ENCODE measurements around the gene ATXN7L3.
"Not testable (repeated sequence)": the region's sequence is repeated elsewhere in the genome, so short reads cannot be mapped to it uniquely, and the experiment has no call there.

The ATXN7L3 gene

GRCh38 chr17:44174427-44174826, 25.3 kb downstream of the ATXN7L3 start:
- ATAC-seq (no peak), DNase-seq (no peak)

- ATAC-seq (peak; percentile 15), DNase-seq (no peak)
These were observed 27.7 kb downstream of the ATXN7L3 start for GRCh38 chr17:44171931-44172455.

DNA sequence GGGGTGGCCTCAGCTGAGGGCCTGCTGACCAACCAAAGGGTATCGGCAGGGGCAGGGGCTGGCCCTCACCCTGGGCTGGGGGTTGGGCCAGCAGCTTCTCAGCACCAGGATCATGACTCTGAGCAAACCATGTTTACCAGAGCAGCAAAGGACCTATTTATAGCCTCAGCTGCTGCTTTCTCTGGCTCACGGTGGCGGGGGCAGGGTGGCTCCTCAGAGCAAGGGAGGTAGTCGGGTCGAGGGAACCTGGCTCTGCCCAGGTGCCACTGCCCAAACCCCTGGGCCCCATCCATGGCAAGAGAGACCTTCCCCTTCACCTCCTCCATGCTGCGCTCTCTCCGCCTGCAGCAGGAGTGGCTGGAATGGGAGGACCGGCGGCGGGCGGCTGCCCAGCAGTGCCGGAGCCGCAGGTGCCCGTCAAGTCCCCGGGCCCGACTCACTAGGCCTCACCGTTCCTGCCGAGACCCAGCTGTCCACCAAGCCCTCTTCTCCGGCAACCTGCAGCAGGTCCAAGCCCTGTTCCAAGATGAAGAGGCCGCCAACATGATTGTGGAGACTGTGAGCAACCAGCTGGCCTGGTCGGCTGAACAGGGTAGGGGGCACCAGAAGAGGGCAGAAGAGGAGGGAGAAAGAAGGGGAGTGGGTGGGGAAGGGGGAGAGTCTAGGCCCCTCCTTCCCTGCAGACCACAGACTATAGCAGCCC, 29.0 kb downstream of the ATXN7L3 start, which contains the start of gene ASB16:
Gene ASB16 (plus strand): TSS at position 206 of the 703 bp plus-strand sequence. CDS start 86 bp downstream, at position 292.
- DNase-seq (no peak), ATAC-seq (no peak)

DNA sequence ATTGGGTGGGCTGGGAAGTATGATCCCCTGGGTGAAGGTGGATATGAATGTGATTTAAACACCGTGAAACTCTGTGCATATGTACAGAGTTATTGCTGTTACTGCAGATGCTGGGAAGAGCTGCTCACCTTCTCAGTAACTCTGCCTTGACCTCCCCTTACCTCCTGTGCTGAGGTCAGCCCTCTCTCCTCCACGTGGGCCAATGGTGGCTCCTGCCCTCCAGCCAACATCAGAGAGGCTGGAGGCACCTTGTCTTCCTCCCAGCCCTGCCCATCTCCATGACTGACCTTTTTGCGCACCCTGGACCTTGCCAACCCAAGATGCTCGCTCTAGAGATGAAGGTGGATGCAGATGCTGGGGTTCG, 29.6 kb downstream of the ATXN7L3 start:
- DNase-seq (no peak), ATAC-seq (no peak)

DNA sequence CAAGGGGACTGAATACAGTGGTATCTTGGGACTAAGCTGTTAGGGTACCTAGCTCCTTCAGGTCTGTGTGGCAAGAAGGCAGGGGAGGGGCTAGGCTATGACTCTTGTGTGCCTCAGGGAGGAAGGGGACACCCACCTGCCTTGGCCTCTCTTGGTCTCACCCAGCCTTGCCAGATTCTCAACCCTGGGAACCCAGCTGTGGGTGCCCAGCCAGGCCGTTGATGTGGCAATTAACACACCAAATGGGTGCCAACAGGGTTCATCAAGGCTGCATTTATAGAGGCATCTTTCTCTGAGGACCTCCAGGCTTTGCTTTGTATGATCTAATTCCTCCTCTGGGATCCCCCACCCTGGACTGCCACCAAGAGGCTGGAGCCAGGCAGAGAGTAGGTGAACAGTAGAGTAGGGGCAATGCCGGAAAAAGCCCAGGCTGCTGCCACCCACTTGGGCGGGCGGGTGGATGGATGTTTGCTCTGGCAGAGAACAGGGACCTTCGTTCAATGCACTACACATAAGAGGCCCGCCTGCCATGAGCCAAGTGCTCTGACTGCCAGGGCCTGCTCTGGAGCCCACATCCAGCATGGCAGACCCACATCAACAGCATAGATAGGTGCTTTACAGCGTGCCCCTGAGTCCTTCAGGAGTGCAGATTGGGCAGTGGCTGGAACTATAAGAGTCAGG, 32.4 kb downstream of the ATXN7L3 start:
- DNase-seq (no peak), ATAC-seq (no peak)

DNA sequence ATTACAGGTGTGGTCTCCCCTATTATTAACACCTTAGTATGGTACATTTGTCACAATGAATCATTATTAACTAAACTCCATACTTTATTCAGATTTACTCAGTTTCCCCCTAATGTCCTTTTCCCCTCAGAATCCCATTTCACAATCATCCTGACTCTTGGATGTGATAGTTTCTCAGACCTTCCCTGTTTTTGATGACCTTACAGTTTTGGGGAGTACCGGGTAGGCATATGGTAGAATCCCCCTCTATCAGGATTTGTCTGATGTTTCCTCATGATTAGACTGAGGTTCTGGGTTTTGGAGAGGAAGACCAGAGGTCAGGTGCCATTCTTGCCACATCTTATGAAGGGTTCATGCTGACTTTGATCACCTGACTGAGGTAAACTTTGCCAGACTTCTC, 35.2 kb downstream of the ATXN7L3 start:
- ATAC-seq (no peak), DNase-seq (no peak)

DNA sequence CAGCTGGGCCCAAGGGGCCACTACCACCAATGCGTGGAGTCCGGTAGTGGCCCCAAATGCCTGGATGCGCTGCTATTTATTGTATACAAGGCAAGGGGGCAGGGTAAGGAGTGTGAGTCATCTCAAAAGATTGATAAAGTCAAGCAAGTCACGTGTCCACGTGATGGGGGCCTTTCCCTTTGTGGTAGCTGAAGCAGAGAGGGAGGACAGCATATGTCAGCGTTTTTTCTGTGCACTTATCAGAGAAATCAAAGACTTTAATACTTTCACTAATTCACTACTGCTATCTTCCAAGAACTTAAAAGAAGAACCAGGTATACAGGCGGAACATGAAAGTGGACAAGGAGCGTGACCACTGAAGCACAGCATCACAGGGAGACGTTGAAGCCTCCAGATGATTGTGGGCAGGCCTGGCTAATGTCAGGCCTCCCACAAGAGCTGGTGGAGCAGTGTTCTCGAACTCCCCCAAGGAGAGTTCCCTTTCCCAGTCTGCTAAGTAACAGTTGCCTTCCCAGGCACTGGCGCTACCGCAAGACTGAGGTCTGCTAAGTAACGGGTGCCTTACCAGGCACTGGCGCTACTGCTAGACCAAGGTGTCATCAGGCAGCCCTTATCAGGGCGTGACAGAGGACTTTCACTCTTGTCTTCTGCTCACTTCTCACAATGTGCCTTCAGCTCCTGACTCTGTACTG, 40.0 kb downstream of the ATXN7L3 start:
- ATAC-seq = no peak
- DNase-seq = no peak

DNA sequence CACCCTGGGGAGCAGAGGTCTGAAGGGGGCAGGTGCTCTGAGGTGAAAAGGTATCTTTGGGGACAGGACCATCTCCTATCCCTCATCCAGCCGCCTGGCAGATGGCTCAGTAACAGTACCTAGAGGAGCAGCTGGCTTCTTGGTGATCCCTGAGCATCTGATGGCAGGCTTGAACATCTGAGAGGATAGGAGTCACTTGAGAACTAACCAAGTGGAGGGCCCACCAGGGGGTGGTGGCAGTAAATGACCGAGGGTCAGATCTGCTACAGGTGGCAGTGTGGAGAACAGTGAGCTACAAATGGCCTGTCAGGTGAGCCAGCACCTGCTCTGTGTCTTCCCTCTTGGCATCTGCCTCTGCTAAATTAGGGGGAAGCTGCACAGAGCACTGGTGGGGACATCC, 44.2 kb downstream of the ATXN7L3 start:
- no peak for ATAC-seq
- no peak for DNase-seq

DNA sequence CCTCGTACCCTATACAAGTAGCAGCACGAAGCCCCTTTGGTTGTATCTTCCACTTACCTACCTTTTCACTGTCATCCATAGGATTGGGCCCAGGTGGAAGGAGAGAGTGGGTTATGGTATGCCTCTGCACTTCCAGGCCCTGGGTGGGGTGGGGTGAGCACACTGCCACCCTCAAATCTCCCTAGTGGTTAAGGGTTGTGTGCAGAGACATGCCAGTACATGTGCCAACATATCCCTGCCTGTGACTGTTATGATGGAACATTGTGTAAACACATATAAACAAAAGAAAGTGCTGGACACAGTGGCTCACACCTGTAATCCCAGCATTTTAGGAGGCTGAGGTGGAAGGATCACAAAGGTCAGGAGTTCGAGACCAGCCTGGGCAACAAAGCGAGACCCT, 46.8 kb downstream of the ATXN7L3 start:
- no peak for DNase-seq
- no peak for ATAC-seq

GRCh38 chr17:44149750-44150329, 49.8 kb downstream of the ATXN7L3 start:
- ATAC-seq = no peak
- no peak for DNase-seq

GRCh38 chr17:44149066-44149465, 50.6 kb downstream of the ATXN7L3 start:
- not testable (repeated sequence) for ATAC-seq, DNase-seq

DNA sequence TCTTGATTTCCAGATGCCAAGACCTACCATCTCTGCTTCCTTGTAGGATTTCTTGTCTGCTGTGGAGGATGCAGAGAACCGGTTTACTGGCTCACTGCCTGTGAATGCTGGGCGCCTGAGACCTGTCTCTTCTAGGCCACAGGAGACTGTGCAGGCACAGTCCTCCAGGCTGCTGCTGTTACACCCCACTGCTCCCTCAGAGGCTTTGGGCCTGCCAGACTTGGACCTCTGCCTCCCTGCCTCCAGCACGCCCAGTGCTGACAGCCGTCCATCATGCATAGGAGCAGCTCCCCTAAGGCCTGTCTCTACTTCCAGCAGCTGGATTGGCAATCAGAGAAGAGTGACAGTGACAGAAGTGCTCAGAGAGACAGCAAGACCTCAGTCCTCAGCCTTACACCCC, 51.9 kb downstream of the ATXN7L3 start:
- peak; percentile 23 for ATAC-seq
- no peak for DNase-seq

- ATAC-seq (no peak), DNase-seq (no peak)
These were observed 53.0 kb downstream of the ATXN7L3 start for GRCh38 chr17:44146375-44147346.

DNA sequence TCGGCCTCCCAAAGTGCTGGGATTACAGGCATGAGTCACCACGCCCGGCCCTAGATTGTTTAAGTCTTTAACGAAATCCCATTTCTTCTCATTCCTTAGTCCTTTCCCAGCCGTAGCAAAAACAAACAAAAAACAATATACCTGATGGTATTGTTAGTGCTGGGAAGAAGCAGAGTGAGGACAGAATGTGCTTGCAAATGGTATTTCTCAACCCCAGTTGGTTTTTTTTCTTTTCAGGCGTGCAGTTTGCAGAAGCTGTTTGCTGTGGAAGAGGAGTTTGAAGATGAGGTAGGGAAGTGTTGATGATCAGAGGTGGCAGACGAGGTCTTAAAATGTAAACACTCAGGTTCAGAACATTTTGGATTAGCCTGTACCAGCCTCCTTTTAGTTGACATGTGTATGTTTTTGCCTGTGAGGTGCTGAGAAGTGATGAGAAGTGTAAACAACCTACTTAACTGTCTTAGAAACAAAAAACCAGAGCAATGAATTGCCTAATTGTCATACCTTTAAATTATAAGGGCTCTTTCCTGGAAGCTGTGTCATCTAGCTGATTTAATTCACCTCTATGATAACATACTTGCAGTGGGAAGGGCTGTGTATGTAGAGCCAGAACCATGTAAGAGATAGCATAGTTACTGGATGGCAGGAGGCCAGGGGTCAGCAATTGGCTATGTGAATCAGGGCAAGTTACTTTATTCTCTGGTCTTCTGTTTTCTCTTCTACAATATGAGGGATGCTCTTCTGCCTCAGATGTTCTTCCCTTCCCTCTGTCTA, 54.5 kb downstream of the ATXN7L3 start:
- DNase-seq (no peak), ATAC-seq (no peak)

DNA sequence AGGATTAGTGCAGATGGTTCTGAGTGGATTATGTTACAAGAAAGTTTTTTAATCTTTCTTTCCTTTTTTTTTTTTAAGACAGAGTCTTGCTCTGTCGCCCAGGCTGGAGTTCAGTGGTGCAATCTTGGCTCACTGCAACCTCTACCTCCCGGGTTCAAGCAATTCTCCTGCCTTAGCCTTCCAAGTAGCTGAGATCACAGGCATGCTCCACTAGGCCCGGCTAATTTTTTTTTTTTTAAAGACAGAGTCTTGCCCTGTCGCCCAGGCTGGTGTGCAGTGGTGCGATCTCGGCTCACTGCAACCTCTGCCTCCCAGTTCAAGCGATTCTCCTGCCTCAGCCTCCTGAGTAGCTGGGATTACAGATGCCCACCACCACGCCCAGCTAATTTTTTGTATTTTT, 55.8 kb downstream of the ATXN7L3 start:
- not testable (repeated sequence) for ATAC-seq, DNase-seq

All from stimulated activated naive CD8-positive, alpha-beta T cell treated with anti-CD3 and anti-CD28 coated beads, Interleukin-15, Interleukin-2, amounts not matched to agents 100 U/mL and 50 U/mL, for 24 hours (primary cell).